ENCODE data around the gene EXD3.

EXD3 gene

DNA sequence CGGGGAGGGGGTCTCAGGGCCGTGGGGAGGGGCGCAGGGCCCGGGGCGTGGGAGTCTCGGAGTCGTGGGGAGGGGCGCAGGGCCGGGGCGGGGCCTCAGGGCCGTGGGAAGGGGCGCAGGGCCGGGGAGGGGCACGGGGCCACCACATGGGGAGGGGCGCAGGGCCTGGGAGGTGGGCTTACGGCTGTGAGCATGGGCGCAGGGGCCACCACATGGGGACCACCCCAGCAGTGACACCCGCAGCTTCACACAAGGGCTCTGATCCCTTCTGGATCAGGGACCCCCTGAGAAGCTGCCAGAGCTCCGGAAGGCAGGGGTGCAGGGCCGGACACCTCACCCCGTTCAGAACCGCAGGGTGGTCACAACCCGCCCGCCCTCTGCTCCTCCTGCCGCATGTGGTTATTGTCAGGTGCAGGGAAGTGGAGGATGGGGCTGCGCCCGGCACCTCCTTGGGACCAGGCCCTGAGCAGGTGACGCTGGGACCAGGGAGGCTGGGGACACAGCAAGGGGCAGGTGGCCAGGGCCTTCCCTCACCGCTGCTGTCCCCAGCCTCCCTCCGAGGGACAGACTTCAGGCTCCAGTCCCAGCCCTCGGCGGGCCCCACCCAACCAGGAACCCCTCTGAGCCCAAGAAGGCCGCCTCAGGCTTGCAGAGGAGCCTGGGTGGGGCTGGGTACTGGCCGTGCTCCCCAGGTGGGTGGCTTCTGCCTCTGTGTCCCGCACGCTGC, 53.7 kb downstream of the EXD3 start:
- DNase-seq (ENCODE audit: extremely low read depth in 1 of 2, low read depth in 1 of 2) = no peak

DNA sequence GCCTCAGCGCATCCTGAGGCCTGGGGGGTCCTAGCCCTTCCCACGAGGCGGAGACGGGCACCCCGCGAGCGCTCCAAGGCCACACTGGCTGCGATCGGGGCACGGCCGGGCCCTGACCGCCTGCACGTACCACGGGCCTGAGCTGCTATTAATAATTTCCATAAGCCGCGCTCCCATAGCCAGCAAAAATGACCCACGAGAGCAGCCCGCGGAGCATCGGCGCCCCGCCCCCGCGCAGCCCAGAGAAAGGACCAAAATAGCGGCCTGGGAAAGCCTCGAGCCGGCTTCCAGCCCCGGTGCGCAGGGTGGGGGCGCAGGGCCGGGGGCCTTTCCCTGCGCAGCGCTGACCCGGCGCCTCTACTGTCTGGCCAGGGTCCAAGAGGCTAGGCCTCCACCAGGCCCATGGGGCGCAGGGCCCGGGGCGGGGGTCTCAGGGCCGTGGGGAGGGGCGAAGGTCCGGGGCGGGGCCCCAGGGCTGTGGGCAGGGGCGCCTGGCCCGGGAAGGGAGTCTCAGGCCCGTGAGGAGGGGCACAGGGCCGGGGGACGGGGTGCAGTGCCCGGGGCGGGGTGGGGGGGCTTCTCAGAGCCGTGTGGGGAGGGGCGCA, 54.4 kb downstream of the EXD3 start:
- no peak for DNase-seq (ENCODE audit: extremely low read depth in 1 of 2, low read depth in 1 of 2)

DNA sequence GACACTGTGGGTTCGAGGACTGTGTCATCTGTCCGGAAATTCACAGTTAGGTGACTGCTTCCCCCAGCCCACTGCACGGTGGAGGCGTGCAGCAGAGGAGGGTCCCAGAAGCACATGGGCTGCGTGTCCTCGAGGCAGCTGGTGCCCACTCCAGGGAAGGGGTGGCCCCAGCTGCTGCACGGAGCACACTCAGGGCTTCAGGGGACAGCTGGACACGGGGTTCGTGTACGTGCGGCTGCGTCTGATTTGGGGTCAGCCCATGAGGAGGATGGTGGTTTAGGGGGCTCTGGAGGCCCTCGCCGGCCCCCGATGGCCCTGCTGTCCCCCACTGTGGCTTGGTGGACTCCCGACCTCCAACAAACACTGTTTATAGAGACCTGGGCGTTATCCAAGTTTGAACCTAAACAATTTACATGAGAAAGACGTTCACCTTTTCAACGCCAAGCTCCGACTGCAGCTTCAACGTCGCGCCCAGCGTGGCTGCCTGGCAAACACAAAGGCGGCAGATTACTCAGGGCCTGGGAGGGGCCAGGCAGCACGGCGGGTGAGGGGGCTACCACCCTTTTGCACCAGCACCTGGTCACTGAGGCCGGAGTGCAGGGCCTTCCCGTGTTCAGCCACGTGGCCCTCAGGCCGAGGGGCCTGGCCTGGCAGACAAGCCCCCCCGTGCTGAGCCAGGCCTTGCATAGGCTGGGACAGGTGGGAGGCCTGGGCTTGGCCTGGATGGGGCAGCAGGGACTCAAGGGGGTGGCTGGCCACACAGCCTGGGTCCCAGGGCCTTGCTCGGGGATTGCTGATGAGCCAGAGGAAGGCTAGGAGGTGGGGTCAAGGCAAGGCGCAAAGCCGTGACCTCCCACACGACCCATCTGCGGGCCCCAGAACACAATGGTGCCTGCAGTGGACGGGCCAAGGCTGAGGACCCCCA, 55.2 kb downstream of the EXD3 start:
- no peak for DNase-seq (ENCODE audit: extremely low read depth in 1 of 2, low read depth in 1 of 2)

DNA sequence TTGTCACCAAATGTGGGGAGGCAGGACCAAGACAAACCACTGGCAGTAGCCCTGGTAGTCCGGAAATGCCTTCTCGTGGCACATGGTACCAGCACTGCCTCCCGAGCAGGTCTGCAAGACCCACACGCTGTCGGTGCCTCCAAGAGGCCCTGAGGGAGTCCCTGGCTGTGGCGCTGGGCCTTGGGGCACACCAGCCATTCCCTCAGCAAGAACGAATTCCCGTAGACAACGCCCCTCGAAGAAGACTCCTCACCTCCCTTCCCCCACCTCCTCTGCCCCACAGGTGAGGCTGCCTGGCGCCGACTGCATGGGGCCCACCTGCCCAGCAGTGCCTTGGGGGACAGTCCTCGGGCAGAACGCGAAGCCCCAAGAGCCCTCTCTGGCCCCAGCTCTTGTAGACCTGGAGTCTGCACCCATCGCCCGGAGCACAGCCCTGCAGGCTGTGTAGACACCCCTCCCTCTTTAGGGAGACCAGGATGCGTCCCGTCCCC, 56.0 kb downstream of the EXD3 start:
- no peak for DNase-seq (ENCODE audit: extremely low read depth in 1 of 2, low read depth in 1 of 2)

DNA sequence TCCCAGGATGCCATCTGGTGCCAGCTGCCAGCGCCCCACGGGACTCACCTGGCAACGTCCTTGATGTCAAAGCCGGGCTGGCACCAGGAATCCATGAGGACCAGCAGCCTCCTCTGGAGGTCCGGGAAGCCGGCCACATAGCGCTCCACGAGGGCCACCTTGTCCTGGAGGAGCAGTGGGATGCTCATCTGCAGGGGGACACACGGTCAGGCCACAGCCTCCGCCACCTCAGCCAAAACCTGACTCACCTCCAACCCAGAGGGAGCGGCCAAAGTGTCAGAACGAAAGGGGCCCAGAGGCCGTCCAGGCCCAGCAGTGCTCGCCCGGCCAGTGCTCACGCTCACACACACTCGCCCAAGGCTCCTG, 56.5 kb downstream of the EXD3 start:
- no peak for DNase-seq (ENCODE audit: extremely low read depth in 1 of 2, low read depth in 1 of 2)

DNA sequence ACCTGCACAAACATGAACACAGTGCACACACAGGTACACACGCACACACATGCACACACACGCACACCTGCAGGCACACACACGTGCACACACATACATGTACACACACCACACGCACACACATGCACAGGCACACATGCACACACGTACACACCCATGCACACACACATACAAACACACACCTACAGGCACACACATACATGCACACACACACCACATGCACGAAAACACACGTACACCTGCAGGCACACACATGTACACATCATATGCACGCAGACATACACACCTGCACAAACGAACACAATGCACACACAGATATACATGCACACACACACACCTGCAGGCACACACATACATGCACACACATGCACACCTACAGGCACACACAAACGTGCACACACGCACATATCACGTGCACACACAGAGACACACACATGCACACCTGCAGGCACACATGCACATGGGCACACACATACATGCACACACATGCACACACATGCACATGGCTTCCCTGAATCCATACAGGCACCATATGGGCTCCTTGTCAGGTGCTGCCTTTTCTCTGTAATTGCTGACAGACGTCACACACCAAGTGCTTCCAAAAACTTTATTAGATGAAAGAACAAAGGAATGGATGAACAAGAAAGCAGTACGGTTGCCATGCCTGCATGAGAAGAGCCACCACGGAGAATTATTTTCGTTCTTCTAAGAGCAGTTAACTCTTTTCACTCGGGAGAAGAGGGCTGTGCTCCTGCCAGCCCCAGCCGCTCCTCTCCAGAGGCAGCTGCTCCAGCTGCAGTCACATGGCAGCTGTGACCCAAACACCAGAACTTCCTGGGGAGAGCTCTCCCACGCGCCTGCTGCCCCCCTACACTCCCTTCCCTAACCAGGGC, 57.2 kb downstream of the EXD3 start:
- no peak for DNase-seq (ENCODE audit: extremely low read depth in 1 of 2, low read depth in 1 of 2)

DNA sequence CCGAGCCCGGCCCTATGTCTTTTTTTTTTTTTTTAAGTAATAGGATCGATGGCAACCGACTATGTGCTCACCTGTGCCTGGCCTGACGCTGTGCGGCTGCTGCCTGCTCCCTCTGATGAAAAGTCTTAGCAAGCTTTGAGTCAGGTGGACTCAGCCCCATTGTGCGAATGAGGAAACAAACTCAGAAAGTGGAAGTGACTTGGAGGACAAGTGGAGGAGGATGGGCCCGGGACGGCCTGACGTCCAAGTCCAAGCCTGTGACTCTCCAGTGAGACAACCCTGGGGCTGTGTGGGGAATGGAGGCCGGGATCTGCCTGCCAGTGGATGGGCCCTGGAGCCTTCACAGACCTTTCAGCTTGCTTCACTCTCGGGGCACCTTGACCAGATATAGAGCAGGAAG, 57.9 kb downstream of the EXD3 start:
- no peak for DNase-seq (ENCODE audit: extremely low read depth in 1 of 2, low read depth in 1 of 2)

DNA sequence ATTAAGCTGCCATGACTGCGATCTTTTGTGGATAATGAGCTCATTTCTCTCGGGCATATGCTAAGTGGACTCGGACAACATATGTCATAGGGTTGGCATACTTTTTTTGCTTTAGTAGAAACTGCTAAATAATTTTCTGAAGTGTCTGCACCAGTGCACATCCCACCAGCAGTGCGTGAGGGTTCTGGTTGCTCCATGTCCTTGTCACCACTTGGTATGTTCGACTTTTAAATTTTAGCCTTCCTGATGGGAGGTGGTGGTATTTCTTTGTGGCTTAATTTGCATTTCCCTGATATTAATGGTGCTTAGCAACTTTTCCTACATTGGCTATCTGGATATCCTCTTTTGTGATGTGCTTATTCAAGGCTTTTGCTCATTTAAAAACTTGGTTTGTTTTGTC, 63.1 kb downstream of the EXD3 start:
- no peak for DNase-seq (ENCODE audit: extremely low read depth in 1 of 2, low read depth in 1 of 2)

DNA sequence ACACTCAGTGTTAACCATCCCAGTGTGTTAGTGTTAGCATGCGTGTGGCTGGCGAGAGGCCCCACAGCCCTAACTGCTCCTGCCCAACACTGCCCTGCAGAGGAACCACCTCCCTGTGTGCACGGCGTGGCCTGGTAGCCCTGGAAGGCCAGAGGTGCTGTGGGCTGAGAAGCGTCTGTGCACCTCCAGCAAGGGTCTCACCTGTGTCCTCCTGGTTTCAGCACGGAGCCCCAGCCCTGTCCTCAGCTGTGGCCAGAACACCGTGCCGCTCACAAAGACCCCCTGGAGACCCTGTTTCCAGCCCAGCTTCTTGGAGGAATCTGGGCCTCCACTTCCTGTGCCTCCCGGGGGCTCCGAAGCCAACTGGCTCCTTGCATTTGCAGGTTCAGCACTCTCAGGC, 64.8 kb downstream of the EXD3 start:
- DNase-seq (ENCODE audit: extremely low read depth in 1 of 2, low read depth in 1 of 2) = no peak

DNA sequence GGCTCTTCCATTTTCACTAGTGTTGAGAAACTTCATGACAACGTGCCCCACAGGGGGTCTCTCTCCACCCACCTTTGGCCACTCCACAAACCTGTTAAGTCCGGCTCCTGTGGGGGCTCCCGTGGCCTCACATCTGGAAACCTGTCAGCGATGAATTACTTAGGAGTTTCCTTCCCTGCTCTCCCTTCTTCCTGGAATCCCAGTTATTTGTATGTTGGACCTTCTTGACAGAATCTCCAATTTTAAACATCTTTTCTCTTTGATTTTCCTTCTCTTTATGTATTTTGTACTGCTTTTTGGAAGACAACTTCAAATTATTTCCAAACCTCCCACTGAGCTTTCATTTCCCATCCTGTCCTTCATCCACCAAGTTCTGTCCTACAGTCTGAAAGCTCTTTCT, 65.8 kb downstream of the EXD3 start:
- no peak for DNase-seq (ENCODE audit: extremely low read depth in 1 of 2, low read depth in 1 of 2)

DNA sequence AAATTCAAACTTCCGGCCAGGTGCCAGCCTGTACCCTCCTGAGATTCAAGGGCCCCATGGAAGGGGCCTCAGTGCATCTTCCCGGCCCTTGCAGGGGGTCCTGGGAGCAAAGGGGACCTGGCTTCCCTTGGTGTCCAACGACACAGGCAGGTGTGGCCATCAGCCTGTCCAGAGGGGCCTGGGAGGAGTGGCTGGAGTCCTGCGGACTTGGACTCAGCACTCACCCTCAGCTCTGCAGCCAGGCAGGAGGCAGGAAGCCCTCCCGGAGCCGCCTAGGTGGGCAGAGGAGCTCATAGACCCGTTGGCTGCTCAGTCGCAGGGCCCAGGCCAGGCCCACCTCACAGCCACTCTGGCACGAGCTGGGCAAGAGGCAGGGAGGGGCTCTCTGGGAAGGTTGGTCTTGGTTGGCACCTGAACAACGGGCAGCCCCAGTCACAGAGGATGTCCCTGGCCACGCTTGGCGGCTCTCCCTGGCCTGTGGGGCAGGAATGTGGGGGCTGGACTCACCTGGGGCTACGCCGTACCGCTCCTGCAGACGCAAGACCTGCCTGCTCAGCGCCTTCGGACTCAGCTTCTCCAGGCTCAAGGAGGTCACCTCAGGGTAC, 67.1 kb downstream of the EXD3 start:
- DNase-seq (ENCODE audit: extremely low read depth in 1 of 2, low read depth in 1 of 2) = no peak

DNA sequence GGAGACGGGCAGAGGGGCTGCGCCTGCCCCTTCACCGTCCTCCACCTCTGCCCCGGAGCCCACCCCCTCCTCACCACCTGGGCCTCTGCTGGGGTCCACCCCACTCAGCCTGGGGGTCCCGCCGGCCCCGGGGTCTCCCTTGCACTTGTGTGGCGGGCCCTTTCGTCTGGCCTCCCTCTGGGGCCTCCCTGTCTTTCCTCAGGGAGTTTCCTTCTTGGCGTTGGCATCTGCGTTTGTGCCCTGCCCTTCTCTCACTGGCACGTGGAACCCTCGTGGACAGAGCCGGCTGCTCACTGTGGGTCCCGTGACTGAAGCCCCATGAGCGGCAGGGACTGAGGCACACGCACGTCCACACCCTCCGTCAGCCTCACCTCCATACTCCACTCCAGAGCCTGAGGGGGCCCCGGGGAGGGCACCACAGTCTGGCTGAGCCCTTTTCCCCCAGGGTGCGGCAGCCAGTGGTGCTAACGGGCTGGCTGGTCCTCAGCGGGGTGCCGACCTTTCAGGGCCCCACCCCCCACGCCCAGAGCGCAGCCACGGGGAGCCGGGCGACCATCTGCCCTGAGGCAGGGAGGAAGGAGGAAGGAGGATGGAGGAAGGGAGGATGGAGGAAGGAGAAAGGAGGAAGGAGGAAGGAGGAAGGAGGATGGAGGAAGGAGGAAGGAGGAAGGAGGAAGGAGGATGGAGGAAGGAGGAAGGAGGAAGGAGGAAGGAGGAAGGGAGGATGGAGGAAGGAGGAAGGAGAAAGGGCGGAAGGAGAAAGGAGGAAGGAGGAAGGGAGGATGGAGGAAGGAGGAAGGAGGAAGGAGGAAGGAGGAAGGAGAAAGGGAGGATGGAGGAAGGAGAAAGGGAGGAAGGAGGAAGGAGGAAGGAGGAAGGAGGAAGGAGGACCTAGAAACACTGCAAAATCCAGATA, 67.9 kb downstream of the EXD3 start:
- DNase-seq (ENCODE audit: extremely low read depth in 1 of 2, low read depth in 1 of 2) = no peak

DNA sequence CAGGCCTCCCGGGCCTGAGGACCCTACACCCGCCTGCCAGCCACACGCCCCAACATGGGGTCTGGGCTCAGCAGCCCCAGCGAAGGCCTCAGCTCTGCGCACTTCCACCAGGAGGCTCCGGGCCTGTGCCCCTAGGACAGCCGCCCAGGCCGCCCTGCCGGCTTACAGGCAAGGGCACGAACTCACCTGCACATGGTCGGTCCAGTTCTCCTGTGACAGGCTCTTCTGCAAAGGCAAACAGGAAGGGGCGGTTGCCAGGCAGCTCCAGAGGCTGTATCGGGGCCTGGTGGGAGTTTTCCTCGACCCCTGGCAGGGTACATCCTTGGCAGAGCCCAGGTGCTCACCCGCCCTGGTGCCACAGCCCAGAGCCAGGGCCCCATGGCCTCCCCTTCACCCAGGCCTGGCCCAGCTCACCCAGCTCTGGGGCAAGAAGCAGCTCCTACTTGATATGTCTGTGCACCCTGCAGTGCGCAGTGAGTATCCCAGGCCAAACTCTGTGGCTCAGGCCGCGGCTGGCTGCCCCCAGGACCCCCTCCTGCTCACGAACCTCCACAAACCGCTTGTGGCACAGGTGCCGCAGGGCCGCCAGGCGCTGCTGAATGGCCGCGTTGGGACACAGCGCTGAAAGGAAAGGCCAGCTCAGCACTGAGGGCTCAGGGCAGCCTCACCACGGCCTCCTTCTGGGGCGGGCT, 68.7 kb downstream of the EXD3 start:
- no peak for DNase-seq (ENCODE audit: extremely low read depth in 1 of 2, low read depth in 1 of 2)

DNA sequence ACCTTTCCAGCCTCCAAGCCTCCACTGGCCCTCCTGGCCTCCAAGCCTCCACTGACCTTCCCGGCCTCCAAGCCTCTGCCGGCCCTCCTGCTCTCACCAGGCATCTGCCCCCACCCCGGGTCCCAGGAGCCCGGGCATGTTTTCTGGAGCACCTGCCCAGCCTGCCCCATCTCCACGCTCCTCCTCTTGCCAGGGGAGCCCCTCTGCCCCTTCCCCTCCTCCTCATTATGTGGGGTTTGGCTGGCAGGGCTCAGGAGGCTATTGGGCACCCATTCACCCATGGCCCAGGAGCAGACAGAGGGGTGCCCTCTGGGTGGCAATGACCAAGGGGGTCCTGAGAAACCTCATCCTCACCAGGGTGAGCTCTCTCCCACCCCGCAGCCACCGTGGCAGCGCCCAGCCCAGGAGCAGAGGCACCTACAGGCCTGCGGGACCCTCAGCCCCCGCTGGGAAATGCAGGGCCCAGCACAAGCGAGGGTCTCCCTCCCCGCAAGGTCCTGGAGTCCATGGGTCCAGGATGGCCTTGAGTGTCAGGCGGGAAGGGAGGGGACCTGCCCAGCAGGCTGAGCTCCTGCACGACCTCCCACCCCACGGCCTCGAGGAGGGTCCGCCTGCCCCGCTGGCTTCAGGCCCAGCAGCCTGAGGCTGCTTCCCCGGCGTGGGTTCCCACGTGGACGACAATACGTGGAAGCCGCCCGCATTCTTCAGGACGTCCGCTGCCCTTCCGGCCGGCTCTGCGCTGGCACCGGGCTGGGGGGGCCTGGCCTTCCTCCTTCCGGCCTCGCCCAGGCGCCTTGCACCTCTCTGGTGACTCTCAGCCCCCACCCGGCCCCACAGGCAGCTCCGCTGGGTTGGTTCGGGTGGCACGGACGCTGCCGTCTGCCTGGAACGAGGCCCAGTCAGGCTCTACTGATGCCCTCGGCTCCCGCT, 69.5 kb downstream of the EXD3 start:
- DNase-seq (ENCODE audit: extremely low read depth in 1 of 2, low read depth in 1 of 2) = no peak

DNA sequence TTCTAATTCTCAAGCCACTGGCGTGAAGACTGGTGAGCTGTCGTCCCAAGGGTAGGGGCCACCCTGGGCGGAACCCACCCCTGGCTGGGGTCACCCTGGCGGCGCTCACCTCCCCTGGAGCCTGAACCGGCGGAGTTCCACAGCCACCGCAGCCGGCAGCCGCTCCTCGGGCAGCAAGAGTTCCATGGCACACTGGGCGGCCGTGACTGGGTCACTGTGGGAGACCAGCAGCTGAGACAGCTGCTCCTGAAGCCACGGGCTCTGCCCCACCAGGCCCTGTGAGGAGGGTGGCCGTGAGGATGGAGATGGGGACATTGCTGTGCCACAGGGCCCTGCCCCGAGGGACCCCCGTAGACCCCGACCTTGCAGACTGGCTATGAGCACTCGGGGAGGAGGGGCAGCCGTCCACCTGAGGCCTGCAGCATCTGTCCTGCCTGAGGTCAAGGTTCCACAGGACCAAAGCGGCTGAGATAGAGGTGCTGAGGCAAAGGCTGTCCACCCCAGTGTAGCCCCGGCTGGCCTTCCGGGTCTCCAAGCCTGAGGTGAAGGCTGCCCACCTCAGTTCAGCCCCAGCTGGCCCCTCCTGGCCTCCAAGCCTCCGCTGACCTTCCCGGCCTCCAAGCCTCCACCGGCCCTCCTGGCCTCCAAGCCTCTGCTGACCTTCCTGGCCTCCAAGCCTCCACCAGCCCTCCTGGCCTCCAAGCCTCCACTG, 70.3 kb downstream of the EXD3 start:
- no peak for DNase-seq (ENCODE audit: extremely low read depth in 1 of 2, low read depth in 1 of 2)

DNA sequence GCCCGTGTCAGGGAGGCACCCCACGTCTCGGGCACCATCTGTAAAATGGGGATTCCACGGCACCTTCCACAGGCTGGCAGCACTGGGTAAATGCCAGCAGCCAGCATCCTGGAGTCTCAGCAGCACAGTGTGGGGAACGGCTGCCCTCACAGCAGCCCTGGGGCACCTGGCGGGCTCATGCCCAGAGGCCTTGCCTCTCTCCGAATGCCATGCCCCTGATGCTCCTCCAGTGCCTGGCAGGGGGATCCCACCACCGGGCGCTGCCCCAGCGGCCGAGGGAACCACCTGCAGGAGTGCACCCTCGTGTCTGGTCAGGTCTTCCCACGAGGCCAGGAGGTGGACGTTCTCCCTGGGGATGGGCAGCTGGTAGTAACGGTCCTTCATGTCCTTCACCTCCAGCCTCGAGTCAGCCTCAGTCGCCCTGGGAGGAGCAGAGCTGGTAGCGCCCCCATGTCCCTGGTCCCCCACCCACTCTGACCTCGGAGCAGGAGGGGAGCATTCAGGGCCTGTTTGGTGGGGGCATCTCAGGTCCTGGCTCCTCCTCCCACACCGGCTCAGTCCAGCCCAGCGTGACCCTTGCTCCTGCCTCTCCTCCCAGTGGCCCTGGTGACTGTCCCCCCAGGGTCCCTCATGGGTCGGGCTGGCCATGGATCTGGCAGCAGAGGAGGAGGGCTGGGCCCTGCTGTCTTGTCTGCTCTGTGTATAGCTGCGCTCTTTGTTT, 71.0 kb downstream of the EXD3 start:
- no peak for DNase-seq (ENCODE audit: extremely low read depth in 1 of 2, low read depth in 1 of 2)

Data from activated CD8-positive, alpha-beta memory T cell treated with anti-CD3 and anti-CD28 coated beads for 1 hour (primary cell).